GM15510 (cell line): ENCODE results near the gene GORASP1.

Experiments used
- POLR2A ChIP-seq: IDR thresholded peaks from 3 replicates; pipeline ENCODE4 v1.6.1; 2011; ENCODE audit warnings: borderline replicate concordance; ENCODE audit not compliant: insufficient read length; ENCODE audit errors: extremely low read depth

Gene GORASP1

GRCh38 chr3:39134305-39134704 lies 26.9 kb upstream of the GORASP1 start:
- no peak for TF ChIP-seq POLR2A

- TF ChIP-seq POLR2A: no peak
Measured at GRCh38 chr3:39133822-39134221, 26.4 kb upstream of the GORASP1 start.

GRCh38 chr3:39133093-39133490 lies 25.7 kb upstream of the GORASP1 start:
- TF ChIP-seq POLR2A: no peak

GRCh38 chr3:39132096-39133092 lies 25.0 kb upstream of the GORASP1 start:
- TF ChIP-seq POLR2A: no peak

- no peak for TF ChIP-seq POLR2A
Measured at GRCh38 chr3:39130693-39131265, 23.4 kb upstream of the GORASP1 start.

- TF ChIP-seq POLR2A: no peak
Measured at GRCh38 chr3:39130026-39130425, 22.6 kb upstream of the GORASP1 start.

- no peak for TF ChIP-seq POLR2A
Measured at GRCh38 chr3:39128951-39129350, 21.5 kb upstream of the GORASP1 start.

- no peak for TF ChIP-seq POLR2A
Measured at GRCh38 chr3:39127908-39128304, 20.5 kb upstream of the GORASP1 start.

- no peak for TF ChIP-seq POLR2A
Measured at GRCh38 chr3:39127269-39127907, 20.0 kb upstream of the GORASP1 start.

- no peak for TF ChIP-seq POLR2A
Measured at GRCh38 chr3:39126532-39127071, 19.2 kb upstream of the GORASP1 start.

GRCh38 chr3:39125841-39126500 lies 18.5 kb upstream of the GORASP1 start:
- no peak for TF ChIP-seq POLR2A

- no peak for TF ChIP-seq POLR2A
Measured at GRCh38 chr3:39124876-39125840, 17.7 kb upstream of the GORASP1 start.

GRCh38 chr3:39122813-39123212 lies 15.4 kb upstream of the GORASP1 start:
- no peak for TF ChIP-seq POLR2A
